ENCODE results near the gene SEC61G.

GRCh38 chr7:54769203-54769602, 10.2 kb upstream of the SEC61G start:
- TF ChIP-seq CTCF (IDR thresholded peaks at IDR 0.05; ENCODE audit: insufficient read depth, low read length, poor library complexity, severe bottlenecking) (no peak), EZH2phosphoT487 (conservative IDR thresholded peaks at IDR 0.05; ENCODE audit: low read length) (no peak)
